Central memory CD4-positive, alpha-beta T cell (primary cell): ENCODE measurements around the gene BTNL9.
"Not testable (repeated sequence)": the region's sequence is repeated elsewhere in the genome, so short reads cannot be mapped to it uniquely, and the experiment has no call there.

Experiments
- DNase-seq: peaks from one replicate; pipeline ENCODE4 v3.0.0; 2022

BTNL9 gene

DNA sequence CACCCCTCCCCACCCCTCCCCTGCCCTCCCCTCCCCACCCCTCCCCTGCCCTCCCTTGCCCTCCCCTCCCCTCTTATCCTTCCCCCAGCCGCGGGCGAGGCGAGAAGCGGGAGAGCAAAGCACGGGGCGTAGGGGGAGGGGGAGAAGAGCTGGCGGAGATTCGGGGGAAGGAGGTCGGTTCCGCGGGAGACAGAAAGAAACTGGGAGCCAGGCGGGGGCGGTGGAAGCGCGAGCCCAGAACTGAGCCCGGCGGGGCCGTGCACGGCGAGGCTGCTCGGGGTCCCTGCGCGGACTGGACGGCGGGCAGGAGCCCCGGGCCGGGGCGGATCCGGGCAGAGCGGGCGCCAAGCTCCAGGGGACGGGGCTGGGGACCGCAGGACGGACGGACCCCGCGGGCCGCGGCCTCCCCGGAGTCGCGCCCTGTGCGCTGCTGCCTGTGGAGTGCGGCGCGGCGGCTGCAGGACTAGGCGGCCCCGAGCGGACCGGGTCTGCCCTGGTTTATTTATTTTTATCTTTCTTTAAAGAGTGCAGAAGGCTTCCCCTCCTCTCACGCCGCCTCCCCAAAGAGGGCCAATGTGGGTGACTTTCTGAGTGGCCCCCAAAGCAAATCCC, 61.1 kb downstream of the BTNL9 start:
- DNase-seq, result not testable (repeated sequence)

DNA sequence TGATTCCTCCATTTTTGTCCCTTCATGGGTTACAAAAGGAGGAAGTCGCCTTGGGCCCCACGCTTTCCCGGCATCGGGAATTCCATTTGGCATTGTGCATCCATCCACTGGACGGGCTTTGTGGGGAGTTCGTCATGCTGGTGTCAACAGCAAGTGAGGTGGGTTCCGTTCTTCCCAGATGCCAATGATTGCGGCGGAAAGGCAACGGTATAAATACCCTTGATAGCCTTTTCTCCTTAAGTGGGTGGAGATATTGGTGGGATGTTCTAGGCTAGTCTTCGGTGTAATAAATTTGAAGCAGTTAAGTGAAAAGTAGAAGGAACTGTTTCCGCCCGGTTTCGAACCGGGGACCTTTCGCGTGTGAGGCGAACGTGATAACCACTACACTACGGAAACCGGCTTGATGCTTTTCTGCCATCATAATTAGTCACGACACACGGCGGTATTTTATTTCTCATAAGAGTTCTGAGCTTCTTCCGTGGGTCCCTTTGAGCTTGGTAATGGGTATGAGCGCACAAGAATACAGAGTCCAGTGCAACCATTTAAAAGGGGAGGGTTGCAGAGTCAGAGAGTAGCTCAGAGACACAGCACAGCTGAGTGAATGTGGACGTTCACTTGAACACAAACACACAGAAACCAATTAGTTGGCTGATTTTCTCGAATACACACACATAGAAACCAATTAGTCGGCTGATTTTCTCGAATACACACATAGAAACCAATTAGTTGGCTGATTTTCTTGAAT, 62.0 kb downstream of the BTNL9 start:
- not testable (repeated sequence) for DNase-seq

- not testable (repeated sequence) for DNase-seq
These were observed 64.1 kb downstream of the BTNL9 start for GRCh38 chr5:181104259-181104568.

DNA sequence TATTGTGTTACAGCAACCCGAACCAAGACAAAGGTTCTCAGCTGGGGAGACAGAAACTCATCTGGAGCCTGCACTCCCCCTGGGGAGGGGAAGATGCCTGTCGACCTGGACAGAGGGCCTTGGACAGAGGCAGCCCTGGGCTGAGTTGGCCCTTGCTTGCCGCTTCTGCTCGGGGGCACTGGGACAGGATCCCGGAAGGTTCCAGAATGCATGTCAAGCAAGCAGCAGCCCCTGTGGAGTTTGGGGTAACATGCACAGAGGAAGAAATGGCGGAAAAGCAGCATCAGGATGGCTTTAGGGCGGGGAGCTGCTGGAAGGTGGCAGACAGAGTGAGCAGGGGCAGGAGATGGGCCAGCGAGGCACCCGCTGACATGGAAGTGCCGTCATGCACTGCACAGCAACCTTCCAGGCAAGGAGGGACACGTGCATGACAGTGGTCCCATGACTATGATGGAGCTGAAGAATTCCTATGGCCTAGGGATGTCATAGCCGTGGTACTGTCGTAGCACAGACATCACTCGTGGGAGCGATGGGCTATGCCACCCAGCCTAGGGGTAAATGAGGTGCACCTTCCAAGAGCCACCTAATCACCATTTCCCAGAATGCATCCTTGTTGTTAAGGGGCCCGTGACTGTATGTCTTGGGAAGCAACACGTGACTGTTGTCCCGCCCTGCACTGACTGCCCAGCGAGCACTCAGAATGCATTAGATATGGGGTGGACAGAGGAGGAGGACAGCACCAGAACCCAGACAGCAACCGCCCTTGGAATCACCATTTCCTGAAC, 64.7 kb downstream of the BTNL9 start:
- not testable (repeated sequence) for DNase-seq

- DNase-seq, result no peak
These were observed 65.4 kb downstream of the BTNL9 start for GRCh38 chr5:181105391-181106025.

- DNase-seq, result no peak
These were observed 67.6 kb downstream of the BTNL9 start for GRCh38 chr5:181107699-181108098.

GRCh38 chr5:181108578-181109165, 68.6 kb downstream of the BTNL9 start:
- DNase-seq, result no peak

DNA sequence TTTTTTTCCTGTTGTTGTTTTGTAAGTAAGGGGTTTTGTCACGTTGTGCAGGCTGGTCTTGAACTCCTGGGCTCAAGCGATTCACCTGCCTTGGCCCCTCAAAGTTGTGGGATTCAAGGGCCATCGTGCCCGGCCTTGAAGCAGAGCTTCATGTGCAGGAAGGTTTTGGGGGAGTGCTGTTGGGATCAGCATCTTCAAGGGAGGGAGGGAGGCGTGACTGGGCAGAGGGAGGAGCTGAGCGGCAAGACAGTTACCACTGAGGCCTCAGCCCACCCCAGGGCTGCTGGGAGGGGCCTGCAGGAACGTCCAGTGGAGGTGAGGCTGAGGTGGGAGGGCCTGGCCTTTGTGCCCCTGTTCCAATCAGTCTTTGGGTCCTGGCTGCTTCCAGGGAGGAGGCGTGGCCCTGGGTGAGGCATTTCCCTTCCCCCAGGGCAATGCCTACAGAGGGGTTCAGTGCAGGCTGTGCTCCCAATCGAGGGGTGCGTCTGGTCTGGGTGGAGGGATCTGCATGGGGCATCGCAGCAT, 69.5 kb downstream of the BTNL9 start:
- DNase-seq, result no peak

GRCh38 chr5:181111010-181111409, 70.9 kb downstream of the BTNL9 start:
- no peak for DNase-seq
